GM18526 (cell line): ENCODE data around the gene PTER.

ENCODE experiments used
- POLR2A ChIP-seq: IDR thresholded peaks from 3 replicates; pipeline ENCODE4 v1.6.1; 2011; ENCODE audit not compliant: insufficient read length; ENCODE audit errors: extremely low read depth

Gene PTER

DNA sequence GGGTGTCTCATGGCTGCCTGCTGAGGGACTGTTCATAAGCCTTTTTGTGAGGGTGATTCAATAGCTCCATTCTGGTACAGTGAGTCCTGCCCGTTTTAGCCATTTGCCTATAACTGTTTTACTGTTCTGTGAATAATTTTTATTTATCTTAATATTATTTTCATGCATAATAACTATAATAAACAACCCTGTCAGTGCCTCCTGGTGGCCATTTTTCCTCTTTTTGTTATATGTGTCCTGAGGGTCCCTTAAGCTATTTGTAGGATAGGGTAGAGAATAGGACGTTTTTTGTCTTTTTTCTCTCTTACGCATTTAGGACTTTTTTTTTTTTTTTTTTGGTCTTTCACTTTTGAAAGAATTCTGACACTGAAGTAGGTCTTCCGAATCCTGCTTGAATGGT, 82.0 kb downstream of the PTER start:
- TF ChIP-seq POLR2A, result no peak

GRCh38 chr10:16519250-16519907, 82.6 kb downstream of the PTER start:
- no peak for TF ChIP-seq POLR2A

GRCh38 chr10:16519908-16520861, 83.4 kb downstream of the PTER start:
- no peak for TF ChIP-seq POLR2A

GRCh38 chr10:16520900-16521299, 84.1 kb downstream of the PTER start:
- no peak for TF ChIP-seq POLR2A

DNA sequence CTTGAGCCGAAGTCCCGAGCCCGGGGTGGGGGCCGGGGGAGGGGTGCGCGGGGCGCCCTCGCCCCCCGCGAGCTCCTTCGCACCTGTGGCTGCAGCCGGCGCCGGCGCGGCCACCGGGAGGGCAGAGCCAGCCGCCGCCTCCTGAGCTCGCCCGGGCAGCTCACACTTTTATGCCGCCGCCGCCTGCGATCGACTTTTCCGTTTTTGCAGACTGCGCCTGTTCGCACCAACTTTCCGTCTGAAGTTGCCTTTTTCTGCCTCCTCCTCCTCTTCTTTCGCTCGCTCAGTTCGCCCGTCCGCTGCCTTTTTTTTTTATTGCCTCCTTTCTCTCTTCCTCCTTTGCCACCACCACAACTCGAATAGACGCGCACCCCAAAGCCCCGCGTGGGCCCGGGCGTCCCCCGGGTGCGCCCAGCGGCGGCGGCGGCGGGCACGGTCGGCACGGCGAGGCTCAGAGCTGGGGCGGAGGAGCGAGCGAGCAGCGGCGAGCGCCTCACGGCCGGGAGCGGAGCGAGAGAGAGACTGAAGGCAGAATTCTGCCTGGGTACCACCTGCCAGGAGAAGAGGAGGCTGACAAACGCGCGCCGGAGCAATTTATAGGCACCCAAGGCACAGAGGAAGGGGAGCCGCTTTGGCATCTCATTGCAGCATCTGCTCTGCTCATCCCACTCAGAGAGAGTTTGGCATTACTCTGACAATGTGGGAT, 84.7 kb downstream of the PTER start, which contains the start of gene C1QL3:
TSS of gene C1QL3 (minus strand) at position 569 of the 706 bp plus-strand sequence. CDS start 814 bp downstream, outside the sequence.
- TF ChIP-seq POLR2A, result no peak

GRCh38 chr10:16527452-16527851, 90.6 kb downstream of the PTER start:
- TF ChIP-seq POLR2A, result no peak

DNA sequence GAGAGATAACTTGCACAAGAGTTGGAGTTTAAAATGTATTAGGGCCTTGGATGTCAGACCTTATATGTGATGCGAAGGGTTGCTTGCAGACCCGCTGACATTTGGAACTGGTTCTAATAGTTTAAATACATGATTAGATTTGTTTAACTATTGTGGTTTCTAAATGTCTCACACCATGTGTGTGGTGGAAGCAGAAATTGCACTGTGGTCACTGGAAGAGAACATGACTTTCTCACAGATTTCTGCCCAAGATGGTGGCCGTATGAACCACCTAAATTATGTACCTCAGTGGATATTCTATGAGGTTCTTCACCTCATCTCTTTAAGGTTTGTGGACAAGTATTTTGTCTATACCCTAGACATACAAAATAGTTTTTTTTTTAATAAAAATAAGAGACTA, 93.0 kb downstream of the PTER start:
- TF ChIP-seq POLR2A, result no peak

- TF ChIP-seq POLR2A, result no peak
These were observed 99.3 kb downstream of the PTER start for GRCh38 chr10:16536155-16536554.

DNA sequence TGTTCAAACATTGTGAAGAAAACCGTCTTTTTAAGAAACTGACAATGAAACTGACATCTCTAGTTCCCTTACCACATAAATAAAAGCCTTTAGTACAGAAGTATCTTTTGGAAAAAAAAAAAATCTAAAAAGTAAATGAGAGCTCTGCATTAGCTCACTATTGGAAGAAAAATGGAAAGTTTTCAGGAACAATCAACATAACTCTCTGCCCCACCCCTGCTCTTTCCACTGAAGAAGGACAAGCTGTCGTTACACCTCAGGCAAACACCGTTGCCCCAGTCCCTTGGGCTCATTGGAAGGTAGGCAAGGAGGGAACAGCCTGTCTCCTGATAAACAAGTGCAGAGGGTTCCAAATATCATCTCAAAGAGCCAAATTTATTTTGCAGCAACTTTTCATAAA, 107.3 kb downstream of the PTER start:
- TF ChIP-seq POLR2A, result no peak

DNA sequence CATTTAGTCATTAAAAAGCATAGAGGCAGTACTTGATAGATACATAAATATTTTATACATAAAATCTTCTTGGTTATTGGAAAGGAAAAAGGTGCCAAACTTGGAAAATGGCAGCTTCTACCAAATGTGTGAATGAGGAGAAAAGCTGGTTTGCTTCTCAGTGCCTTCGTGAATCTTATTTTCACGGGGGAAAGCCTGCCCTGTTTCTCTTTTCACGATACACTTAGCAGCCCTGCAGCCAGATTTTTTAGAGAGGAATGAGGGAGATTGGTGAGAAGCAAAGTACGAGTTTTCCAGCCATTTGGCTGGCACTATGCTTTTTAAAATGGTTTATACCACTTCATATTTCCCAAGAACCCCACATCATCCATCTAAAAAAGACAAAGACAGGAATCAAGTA, 107.8 kb downstream of the PTER start:
- no peak for TF ChIP-seq POLR2A

DNA sequence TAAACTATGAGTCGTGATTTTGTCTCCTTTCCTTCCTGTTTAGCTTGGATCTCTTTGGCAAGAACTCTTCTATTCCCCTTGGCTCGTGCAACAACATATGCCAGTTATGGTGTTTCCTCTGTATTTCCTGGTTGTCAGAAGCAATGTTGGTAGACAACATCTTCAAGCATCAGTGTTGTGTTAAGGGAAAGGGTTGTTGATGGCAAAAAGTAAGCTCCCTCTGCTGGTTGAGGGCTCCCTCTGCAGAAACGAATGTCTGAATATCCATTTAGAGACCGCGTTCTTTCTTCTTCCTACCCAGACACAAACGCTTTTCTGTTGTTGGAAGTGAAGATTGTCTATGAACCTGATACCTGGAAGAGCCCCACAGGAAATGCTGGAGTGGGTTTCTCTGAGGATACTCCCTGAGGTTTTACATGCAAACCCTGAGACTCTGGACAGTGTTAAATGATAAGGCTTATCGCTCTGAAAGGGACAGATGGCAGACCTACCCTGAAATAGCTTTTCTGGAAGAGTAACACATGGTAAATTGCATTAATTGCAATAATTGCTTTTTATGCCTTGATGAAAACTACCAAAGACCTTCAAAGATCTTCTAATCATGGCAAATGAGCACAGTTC, 108.4 kb downstream of the PTER start:
- TF ChIP-seq POLR2A, result no peak

- no peak for TF ChIP-seq POLR2A
These were observed 111.2 kb downstream of the PTER start for GRCh38 chr10:16547973-16548372.

DNA sequence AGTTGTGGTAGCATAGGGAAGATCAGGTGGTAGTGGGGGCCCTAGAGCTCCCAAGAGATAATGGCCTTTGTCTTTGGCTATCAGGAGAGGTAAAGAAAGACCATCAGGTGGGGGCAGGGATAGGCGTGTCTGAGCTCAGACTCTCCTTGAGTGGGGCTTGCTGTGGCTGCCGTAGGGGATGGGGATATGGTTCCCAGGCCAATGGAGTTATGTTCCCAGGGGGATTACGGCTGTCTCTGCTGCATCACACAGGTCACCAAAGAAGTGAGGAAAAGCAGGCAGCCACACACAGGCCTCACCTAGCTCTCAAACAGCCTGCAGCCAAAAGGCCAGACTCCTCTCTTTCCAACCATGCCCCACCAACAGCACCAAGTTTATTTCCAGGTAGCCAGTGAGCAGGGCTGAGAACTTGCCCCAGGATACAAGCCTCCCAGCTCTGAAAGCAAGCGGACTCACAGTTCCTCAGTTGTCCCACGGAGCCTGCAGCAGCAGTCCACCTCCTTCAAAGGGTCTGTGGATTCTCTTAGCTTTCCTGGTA, 122.5 kb downstream of the PTER start:
- no peak for TF ChIP-seq POLR2A

DNA sequence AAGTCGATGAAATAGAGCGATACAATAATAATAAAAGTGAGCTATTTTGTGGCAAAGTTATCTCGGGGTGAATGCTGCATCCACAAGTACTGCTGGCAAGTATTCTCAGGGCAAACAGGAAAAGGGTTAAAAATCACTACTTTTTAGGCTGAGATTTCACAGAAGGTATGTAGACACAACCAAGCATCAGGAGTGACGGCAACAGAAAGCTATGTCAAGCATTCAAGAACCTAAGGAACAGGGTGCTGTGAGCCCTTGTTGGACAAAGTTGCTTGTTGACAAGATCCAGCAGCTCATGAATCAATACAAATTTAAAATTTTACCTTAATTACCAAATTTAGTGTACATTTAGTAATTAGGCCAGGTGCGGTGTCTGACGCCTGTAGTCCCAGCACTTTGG, 126.1 kb downstream of the PTER start:
- no peak for TF ChIP-seq POLR2A
